Neuronal stem cell (in vitro differentiated cells): Measurements from ENCODE around the gene STAT5B.
"Not testable (repeated sequence)": the region's sequence is repeated elsewhere in the genome, so short reads cannot be mapped to it uniquely, and the experiment has no call there.

Source experiments
- DNase-seq: peaks from one replicate; pipeline ENCODE4 v3.0.0-alpha.2; 2013; ENCODE audit warnings: low spot score
- H2AFZ ChIP-seq: one replicate; pipeline ENCODE4 v1.6.1; 2013; ENCODE audit warnings: mild to moderate bottlenecking, low read length, inconsistent platforms
- H2AK5ac ChIP-seq: 2 replicates; pipeline ENCODE4 v1.6.1; 2013; ENCODE audit warnings: low read depth, mild to moderate bottlenecking, inconsistent platforms, low read length, moderate library complexity, mixed read lengths
- H2BK120ac ChIP-seq: 2 replicates; pipeline ENCODE4 v1.6.1; 2013; ENCODE audit warnings: low read depth, mild to moderate bottlenecking, inconsistent platforms, low read length, moderate library complexity, mixed read lengths
- H2BK12ac ChIP-seq: one replicate; pipeline ENCODE4 v1.6.1; 2013; ENCODE audit warnings: low read length, inconsistent platforms
- H2BK15ac ChIP-seq: 2 replicates; pipeline ENCODE4 v1.6.1; 2013; ENCODE audit warnings: mild to moderate bottlenecking, low read length, inconsistent platforms, mixed read lengths
- H2BK5ac ChIP-seq: one replicate; pipeline ENCODE4 v1.6.1; 2013; ENCODE audit warnings: inconsistent platforms, mild to moderate bottlenecking, low read length, moderate library complexity
- H3K14ac ChIP-seq: one replicate; pipeline ENCODE4 v1.6.1; 2013; ENCODE audit warnings: low read length, inconsistent platforms
- H3K18ac ChIP-seq: 2 replicates; pipeline ENCODE4 v1.6.1; 2013; ENCODE audit warnings: low read length, inconsistent platforms
- H3K23ac ChIP-seq: 2 replicates; pipeline ENCODE4 v1.6.1; 2013; ENCODE audit warnings: low read depth, mild to moderate bottlenecking, mixed read lengths, low read length, inconsistent platforms; ENCODE audit not compliant: poor library complexity
- H3K27ac ChIP-seq: replicated peaks from 3 replicates; pipeline ENCODE4 v1.5.1; 2013; ENCODE audit warnings: low read length, inconsistent platforms
- H3K27me3 ChIP-seq, 3 experiments: 2 replicates each; pipeline ENCODE4 v1.6.1; 2013; ENCODE audit warnings: low read length in 3 of 3, mild to moderate bottlenecking in 2 of 3, inconsistent platforms in 1 of 3, low read depth in 1 of 3, mixed read lengths in 1 of 3, moderate library complexity in 1 of 3; ENCODE audit not compliant: control insufficient read depth in 3 of 3, insufficient read depth in 3 of 3
- H3K36me3 ChIP-seq, 2 donors: replicated peaks in 1 of 2; 2 replicates each; pipeline ENCODE4 v1.6.1; 2013; ENCODE audit warnings: low read length in 2 of 2; ENCODE audit not compliant: control insufficient read depth in 2 of 2, insufficient read depth in 2 of 2
- H3K4ac ChIP-seq: 2 replicates; pipeline ENCODE4 v1.6.1; 2013; ENCODE audit warnings: inconsistent platforms, mild to moderate bottlenecking, low read length, moderate library complexity
- H3K4me1 ChIP-seq, 2 donors: 1 replicate in 1 of 2; 2 replicates in 1 of 2; pipeline ENCODE4 v1.6.1; 2013; ENCODE audit warnings: low read length in 2 of 2, low read depth in 1 of 2; ENCODE audit not compliant: control insufficient read depth in 2 of 2, insufficient read depth in 1 of 2
- H3K4me2 ChIP-seq: one replicate; pipeline ENCODE4 v1.6.1; 2013; ENCODE audit warnings: mild to moderate bottlenecking, low read length, inconsistent platforms; ENCODE audit not compliant: insufficient read depth, poor library complexity, severe bottlenecking
- H3K4me3 ChIP-seq, 2 donors: 2 replicates each; pipeline ENCODE4 v1.5.1; 2013; ENCODE audit warnings: low read length in 2 of 2, mild to moderate bottlenecking in 2 of 2, inconsistent platforms in 1 of 2, moderate library complexity in 1 of 2
- H3K79me1 ChIP-seq: one replicate; pipeline ENCODE4 v1.6.1; 2013; ENCODE audit warnings: low read depth, mild to moderate bottlenecking, inconsistent platforms, low read length, moderate library complexity
- H3K9ac ChIP-seq: one replicate; pipeline ENCODE4 v1.6.1; 2013; ENCODE audit warnings: mild to moderate bottlenecking, low read depth, low read length, inconsistent platforms; ENCODE audit not compliant: poor library complexity
- H3K9me3 ChIP-seq, 2 donors: replicated peaks in 1 of 2; 2 replicates each; pipeline versions ENCODE3 to v1.6.1; 2013; ENCODE audit warnings: low read length in 2 of 2, mild to moderate bottlenecking in 2 of 2, inconsistent platforms in 1 of 2, low read depth in 1 of 2, mixed read lengths in 1 of 2, moderate library complexity in 1 of 2; ENCODE audit not compliant: control insufficient read depth in 2 of 2, insufficient read depth in 1 of 2
- H4K8ac ChIP-seq: one replicate; pipeline ENCODE4 v1.6.1; 2013; ENCODE audit warnings: low read depth, mild to moderate bottlenecking, inconsistent platforms, low read length, moderate library complexity
- H4K91ac ChIP-seq: one replicate; pipeline ENCODE4 v1.6.1; 2013; ENCODE audit warnings: low read length, low read depth, mild to moderate bottlenecking, inconsistent platforms; ENCODE audit not compliant: poor library complexity
- WGBS, 2 donors: extraction: QIAGEN DNeasy Blood & Tissue Kit; methylation state at CpG; one replicate each; pipeline ENCODE4 v1.1.7; 2013; ENCODE audit warnings: missing lambda C conversion rate in 2 of 2, mixed read lengths in 1 of 2; ENCODE audit not compliant: insufficient read length in 2 of 2, insufficient replicate concordance in 1 of 2; ENCODE audit errors: extremely low coverage in 2 of 2; 5-methylcytosine and 5-hydroxymethylcytosine counted together

The STAT5B gene

DNA sequence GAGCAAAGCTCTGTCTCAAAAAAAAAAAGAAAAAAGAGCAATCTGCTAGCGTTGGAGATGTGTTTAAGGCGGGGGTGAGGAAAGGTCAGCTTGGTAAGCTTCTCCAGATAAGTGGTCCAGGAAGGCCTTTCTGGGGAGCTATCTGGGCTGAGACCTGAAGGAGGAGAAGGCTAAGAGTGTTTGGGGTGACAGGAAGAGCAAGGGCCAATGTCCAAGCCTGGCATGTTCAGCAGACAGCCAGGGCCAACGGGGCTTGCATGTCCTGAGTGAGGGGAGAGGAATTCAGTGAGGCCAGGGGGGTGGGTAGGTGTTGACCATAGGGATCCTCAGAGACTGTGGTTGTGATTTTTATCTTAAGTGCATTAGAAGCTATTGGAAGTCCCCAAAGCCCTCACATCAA is 27.5 kb upstream of the STAT5B start:
- WGBS, 2 donors, result no CpG with 5 or more reads among the region's 3 CpGs
- H2BK5ac ChIP-seq, result no peak overlapping the region

GRCh38 chr17:42301022-42301421 is 24.8 kb upstream of the STAT5B start:
- Histone ChIP-seq H3K4me2 (no peak overlapping the region), H3K4me1 (no peaks in the 10 kb centered on the region), H4K91ac (no peak overlapping the region), H2BK15ac (no peak overlapping the region), H3K36me3 (no peaks in the 10 kb centered on the region), H3K23ac (no peak overlapping the region), H3K4me3 (no peak overlapping the region), H2AK5ac (no peak overlapping the region), H3K9me3 (no peaks in the 10 kb centered on the region), H3K27ac (no peak overlapping the region), H4K8ac (no peak overlapping the region), H3K18ac (no peak overlapping the region), H3K14ac (no peak overlapping the region), H3K27me3 (no peaks in the 10 kb centered on the region), H3K79me1 (no peaks in the 10 kb centered on the region), H2AFZ (no peak overlapping the region), H2BK5ac (no peak overlapping the region), H2BK120ac (no peak overlapping the region), H3K9ac (no peak overlapping the region), H2BK12ac (peak overlapping the region; percentile 58), H3K4ac (no peak overlapping the region)
- WGBS, 2 donors, result no CpG with 5 or more reads among the region's 9 CpGs
- DNase-seq, result no peak

More for the DNA sequence above, 27.5 kb upstream of the STAT5B start:
- peak overlapping the region; percentile 16 for H2BK12ac ChIP-seq
- no peak overlapping the region for H3K4ac ChIP-seq
- H3K4me3 ChIP-seq, result no peak overlapping the region
- H4K91ac ChIP-seq, result no peak overlapping the region
- no peak overlapping the region for H2AFZ ChIP-seq
- no peaks in the 10 kb centered on the region for H3K4me1 ChIP-seq
- no peak overlapping the region for H3K23ac ChIP-seq
- peak overlapping the region; percentile 72 for H4K8ac ChIP-seq
- H3K18ac ChIP-seq, result no peak overlapping the region
- H3K14ac ChIP-seq, result no peak overlapping the region
- H3K9me3 ChIP-seq, result no peaks in the 10 kb centered on the region
- no peak overlapping the region for H3K4me2 ChIP-seq
- DNase-seq, result no peak
- H3K27me3 ChIP-seq, result no peaks in the 10 kb centered on the region
- no peak overlapping the region for H3K27ac ChIP-seq
- H3K9ac ChIP-seq, result no peak overlapping the region
- H2BK120ac ChIP-seq, result no peak overlapping the region
- H2AK5ac ChIP-seq, result peak overlapping the region; percentile 60
- H3K79me1 ChIP-seq, result no peaks in the 10 kb centered on the region
- no peak overlapping the region for H2BK15ac ChIP-seq
- no peaks in the 10 kb centered on the region for H3K36me3 ChIP-seq

- H3K4me2 ChIP-seq, H2BK12ac ChIP-seq, H2BK5ac ChIP-seq, H2BK120ac ChIP-seq, H2AK5ac ChIP-seq, H3K79me1 ChIP-seq, H3K27me3 ChIP-seq, H4K8ac ChIP-seq, DNase-seq, H3K23ac ChIP-seq, H3K27ac ChIP-seq, H3K14ac ChIP-seq, H3K9me3 ChIP-seq, H3K18ac ChIP-seq, H3K4ac ChIP-seq, H4K91ac ChIP-seq, H3K36me3 ChIP-seq, H3K4me1 ChIP-seq, H3K4me3 ChIP-seq, H3K9ac ChIP-seq, H2AFZ ChIP-seq, H2BK15ac ChIP-seq: not testable (repeated sequence)
- WGBS, 2 donors, result no CpG with 5 or more reads among the region's 17 CpGs
Measured at GRCh38 chr17:42299913-42300312, 23.7 kb upstream of the STAT5B start.

- H4K8ac ChIP-seq, H3K9ac ChIP-seq, H3K4me3 ChIP-seq, H3K18ac ChIP-seq, H3K36me3 ChIP-seq, DNase-seq, H3K23ac ChIP-seq, H3K27me3 ChIP-seq, H3K4ac ChIP-seq, H2AK5ac ChIP-seq, H2BK15ac ChIP-seq, H3K4me2 ChIP-seq, H3K9me3 ChIP-seq, H3K4me1 ChIP-seq, H4K91ac ChIP-seq, H2BK5ac ChIP-seq, H3K79me1 ChIP-seq, H3K14ac ChIP-seq, H2BK12ac ChIP-seq, H3K27ac ChIP-seq, H2AFZ ChIP-seq, H2BK120ac ChIP-seq: not testable (repeated sequence)
- WGBS, 2 donors, result no CpG with 5 or more reads among the region's 10 CpGs
Measured at GRCh38 chr17:42299361-42299760, 23.2 kb upstream of the STAT5B start.
